SU-DHL-6 (cell line): ENCODE data around the gene ZNF654.

Experiments used
- CTCF ChIP-seq: fragments of 200-600 bp; sonication (generic); IDR thresholded peaks from one replicate; pipeline ENCODE4 v1.5.1; 2017; ENCODE audit warnings: antibody characterized with exemption, mild to moderate bottlenecking, low read length, moderate library complexity; ENCODE audit not compliant: insufficient read depth, poor library complexity, severe bottlenecking
- EZH2phosphoT487 ChIP-seq: fragments of 200-600 bp; sonication (generic), shearing (Covaris generic); conservative IDR thresholded peaks from 2 replicates; pipeline ENCODE4 v1.6.1; 2018; ENCODE audit warnings: mild to moderate bottlenecking, antibody characterized with exemption, low read length, moderate library complexity, mixed read lengths

- TF ChIP-seq CTCF (no peak), EZH2phosphoT487 (no peak)
These were observed 18.5 kb upstream of the ZNF654 start for GRCh38 chr3:88040529-88040928.
